Measurements from ENCODE around the gene PCK1.

Gene PCK1

DNA sequence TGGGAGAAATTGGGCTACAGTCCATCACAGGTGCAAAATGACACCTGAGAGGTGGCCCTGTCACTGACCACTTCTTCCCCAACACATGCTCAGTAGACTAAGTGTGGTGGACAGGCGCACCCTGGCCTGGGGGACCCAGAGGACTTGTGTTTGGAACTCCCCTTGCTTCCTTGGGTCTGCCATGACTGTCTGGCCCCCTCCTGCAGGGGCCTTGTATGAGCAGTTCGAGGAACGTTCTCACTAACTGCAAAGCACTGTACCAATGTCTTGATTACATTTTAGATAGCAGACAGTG lies 4.0 kb upstream of the PCK1 start:
- TF ChIP-seq, protein P1, sequence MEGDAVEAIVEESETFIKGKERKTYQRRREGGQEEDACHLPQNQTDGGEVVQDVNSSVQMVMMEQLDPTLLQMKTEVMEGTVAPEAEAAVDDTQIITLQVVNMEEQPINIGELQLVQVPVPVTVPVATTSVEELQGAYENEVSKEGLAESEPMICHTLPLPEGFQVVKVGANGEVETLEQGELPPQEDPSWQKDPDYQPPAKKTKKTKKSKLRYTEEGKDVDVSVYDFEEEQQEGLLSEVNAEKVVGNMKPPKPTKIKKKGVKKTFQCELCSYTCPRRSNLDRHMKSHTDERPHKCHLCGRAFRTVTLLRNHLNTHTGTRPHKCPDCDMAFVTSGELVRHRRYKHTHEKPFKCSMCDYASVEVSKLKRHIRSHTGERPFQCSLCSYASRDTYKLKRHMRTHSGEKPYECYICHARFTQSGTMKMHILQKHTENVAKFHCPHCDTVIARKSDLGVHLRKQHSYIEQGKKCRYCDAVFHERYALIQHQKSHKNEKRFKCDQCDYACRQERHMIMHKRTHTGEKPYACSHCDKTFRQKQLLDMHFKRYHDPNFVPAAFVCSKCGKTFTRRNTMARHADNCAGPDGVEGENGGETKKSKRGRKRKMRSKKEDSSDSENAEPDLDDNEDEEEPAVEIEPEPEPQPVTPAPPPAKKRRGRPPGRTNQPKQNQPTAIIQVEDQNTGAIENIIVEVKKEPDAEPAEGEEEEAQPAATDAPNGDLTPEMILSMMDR (IDR thresholded peaks at IDR 0.05): no peak
- TF ChIP-seq ZFX (IDR thresholded peaks at IDR 0.05; ENCODE audit: borderline replicate concordance): no peak
- H3K27ac ChIP-seq: no peak overlapping the region

DNA sequence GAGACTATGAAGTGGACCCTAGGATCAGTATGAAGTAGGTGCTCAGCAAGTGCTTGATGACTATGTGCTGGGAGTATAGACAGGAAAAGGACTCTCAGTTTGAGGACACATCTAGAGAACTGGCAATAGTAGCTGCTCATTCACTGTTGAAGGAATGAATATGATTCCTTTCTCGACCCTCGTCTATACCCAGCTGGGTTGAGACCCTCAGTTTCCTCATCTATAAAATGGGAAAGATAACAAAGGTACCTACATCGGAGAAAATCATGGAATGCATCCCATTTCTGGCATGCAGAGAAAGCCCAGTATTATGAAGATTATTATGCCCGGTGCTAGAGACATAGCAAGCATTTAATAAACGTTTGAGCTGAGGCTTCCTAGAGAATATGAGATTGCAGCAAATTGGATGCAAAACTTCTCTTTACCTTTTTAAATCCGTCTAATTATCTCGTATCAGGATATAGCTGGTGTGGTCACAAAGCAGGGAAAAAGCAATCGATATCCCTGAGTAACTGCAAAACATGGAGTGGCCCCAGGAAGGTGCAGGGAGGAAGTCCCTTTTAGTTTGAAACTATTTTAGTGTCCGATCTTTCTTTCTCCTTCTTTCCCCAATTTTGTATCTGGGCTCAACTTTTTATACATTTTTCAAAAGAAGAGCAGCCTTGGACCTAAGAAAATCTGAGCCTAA lies 2.8 kb upstream of the PCK1 start:
- H3K27ac ChIP-seq: no peak overlapping the region
- no peak for TF ChIP-seq ZFX (IDR thresholded peaks at IDR 0.05; ENCODE audit: borderline replicate concordance)
- TF ChIP-seq, protein P1 (IDR thresholded peaks at IDR 0.05): no peak

DNA sequence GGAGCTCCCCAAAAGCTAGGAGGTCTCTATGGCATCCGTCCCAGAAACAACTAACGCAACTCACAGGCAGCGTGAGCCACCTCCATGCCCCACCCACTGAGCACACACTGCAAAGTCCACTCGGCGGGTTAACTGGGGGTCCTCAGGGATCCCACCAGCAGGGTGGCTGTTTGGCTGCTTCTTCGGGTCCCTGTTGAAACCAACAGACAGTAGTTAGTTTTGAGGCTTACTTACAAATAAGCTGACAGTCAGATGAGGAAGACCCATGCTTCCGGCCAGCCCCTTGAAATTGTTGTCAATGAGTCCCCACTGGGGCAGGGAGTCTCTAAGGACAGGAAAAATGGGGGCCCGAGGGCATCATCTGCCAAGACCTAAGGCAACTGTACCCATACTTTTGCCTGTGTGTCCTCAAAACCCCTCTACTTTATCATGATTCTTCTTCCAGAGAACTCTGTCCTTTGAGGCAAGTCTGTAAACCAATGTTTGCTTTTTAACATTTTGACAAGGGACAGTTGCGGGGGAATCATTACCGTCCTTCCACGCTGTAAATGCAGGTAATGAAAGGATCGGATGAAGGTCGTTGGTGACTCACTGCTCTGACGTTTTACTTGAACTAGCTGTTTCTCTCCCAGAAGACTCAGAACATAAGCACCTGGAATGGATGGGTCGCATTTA lies 2.2 kb upstream of the PCK1 start:
- TF ChIP-seq, protein P1 (IDR thresholded peaks at IDR 0.05): no peak
- TF ChIP-seq ZFX (IDR thresholded peaks at IDR 0.05; ENCODE audit: borderline replicate concordance): no peak

DNA sequence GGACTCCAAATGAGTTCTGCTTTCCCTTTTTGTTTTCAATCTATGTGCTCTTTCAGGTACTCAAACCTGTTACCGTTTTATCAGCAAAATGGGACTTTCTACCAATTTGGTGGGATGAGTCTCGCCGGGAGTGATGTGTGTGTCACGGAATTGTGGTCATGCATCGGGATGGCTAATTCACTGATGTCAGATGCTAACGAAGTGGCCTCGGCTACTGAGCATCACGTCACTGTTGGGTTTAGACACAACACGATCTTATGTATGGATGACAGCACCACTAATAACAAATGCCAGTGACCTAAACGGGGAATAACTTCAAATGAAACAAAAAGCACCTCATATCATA lies 1.6 kb upstream of the PCK1 start:
- TF ChIP-seq, protein P1 (IDR thresholded peaks at IDR 0.05): no peak
- no peak for TF ChIP-seq ZFX (IDR thresholded peaks at IDR 0.05; ENCODE audit: borderline replicate concordance)

More for the DNA sequence above, 2.2 kb upstream of the PCK1 start:
- no peak overlapping the region for H3K27ac ChIP-seq

DNA sequence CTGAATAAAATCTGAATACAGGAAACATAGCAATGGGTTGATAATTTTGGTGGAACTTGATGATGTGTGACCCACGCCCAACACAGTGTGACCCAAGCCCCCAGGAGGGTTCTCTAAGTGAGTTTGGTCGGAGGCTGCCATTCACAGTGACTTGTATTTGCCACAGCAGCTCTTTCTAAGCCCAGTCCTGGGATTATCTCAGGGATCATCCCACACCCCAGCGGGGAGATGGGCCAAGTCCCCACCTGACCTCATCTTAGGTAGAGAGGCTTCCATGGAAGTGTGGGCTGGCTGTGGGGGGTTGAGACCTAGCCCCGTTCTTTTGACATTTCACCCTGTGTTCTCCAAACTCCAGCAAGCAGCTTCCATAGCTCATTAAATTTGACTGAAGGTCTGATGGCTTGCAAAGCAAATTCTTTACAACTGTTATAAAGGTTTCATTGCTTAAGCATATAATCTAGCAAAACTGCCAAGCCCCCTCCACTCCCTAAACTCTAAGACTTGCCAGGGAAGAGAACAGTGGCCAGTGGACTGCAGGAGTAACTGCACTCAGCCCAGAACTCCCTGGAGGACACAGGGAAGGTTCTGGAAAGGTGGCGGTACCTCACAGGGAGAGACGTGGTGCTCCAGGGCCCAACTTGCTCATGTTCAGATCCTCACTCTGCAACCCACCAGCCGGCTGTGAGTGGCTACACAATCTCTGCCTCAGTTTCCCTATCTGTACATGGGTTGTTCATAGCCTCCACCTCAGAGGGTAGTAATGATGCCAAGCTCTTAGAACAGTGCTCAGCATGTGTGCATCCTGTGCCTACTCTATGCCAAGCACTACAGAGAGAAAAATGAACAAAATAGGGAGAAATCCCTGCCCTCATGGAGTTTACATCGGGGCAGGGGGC lies 1.0 kb upstream of the PCK1 start:
- no peak overlapping the region for H3K27ac ChIP-seq

More for the DNA sequence above, 1.6 kb upstream of the PCK1 start:
- no peak overlapping the region for H3K27ac ChIP-seq

DNA sequence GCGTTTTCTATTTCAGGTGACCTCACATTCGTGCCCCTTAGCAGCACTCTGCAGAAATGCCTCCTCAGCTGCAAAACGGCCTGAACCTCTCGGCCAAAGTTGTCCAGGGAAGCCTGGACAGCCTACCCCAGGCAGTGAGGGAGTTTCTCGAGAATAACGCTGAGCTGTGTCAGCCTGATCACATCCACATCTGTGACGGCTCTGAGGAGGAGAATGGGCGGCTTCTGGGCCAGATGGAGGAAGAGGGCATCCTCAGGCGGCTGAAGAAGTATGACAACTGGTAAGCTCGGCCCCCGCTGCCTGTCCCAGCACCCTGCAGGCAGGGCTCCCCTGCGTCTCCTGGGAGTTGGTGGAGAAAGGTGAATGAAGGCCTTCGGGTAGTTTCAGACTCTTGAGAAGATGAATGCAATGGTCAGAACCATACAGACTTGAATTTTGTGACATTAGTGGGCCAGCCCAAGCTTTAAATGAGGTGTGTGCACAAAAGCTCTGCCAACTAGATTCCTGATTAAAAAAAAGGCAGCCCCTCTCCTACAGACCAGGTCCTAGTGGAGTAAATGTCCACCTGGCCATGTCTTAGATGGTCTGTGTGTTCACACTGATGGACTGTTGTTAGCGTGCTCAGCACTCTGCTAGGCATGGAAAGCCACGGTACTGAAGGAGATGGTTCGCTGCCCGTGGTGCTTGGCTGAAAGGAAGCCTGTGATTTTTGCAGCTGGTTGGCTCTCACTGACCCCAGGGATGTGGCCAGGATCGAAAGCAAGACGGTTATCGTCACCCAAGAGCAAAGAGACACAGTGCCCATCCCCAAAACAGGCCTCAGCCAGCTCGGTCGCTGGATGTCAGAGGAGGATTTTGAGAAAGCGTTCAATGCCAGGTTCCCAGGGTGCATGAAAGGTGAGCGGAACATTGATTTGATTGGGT lies 708 bp downstream of the PCK1 start:
- no peak overlapping the region for H3K27ac ChIP-seq
- no peak for TF ChIP-seq ZFX (IDR thresholded peaks at IDR 0.05; ENCODE audit: borderline replicate concordance)

More for the DNA sequence above, 1.0 kb upstream of the PCK1 start:
- no peak for TF ChIP-seq ZFX (IDR thresholded peaks at IDR 0.05; ENCODE audit: borderline replicate concordance)
- TF ChIP-seq, protein P1 (IDR thresholded peaks at IDR 0.05): no peak
